GM23338 (cell line): ENCODE data around the gene RAB11FIP4.

Source experiments
- CREB1 ChIP-seq: fragments of 250-450 bp; sonication (Bioruptor Pico); IDR thresholded peaks from 2 replicates; pipeline ENCODE4 v1.5.0; 2020; ENCODE audit warnings: low read depth, mild to moderate bottlenecking, moderate library complexity
- CTCF ChIP-seq, 2 experiments: fragments of 200-600 bp in 1 of 2; sonication (generic) in 1 of 2; conservative IDR thresholded peaks; 2 replicates each; pipeline versions ENCODE4 v1.5.1 to v1.6.1; 2016 to 2017; ENCODE audit warnings: antibody characterized with exemption in 2 of 2, low read depth in 2 of 2, mild to moderate bottlenecking in 2 of 2, moderate library complexity in 1 of 2
- ETS1 ChIP-seq: IDR thresholded peaks from 2 replicates; pipeline ENCODE4 v1.6.1; 2016; ENCODE audit warnings: antibody characterized with exemption
- EZH2 ChIP-seq: fragments of 200-600 bp; sonication (generic); IDR thresholded peaks from one replicate; pipeline ENCODE4 v1.8.0; 2017; ENCODE audit warnings: antibody characterized with exemption, mild to moderate bottlenecking, low read depth; ENCODE audit not compliant: unreplicated experiment
- EZH2phosphoT487 ChIP-seq: fragments of 200-600 bp; sonication (generic); IDR thresholded peaks from one replicate; pipeline ENCODE4 v1.8.1; 2018; ENCODE audit warnings: antibody characterized with exemption; ENCODE audit not compliant: unreplicated experiment
- JUNB ChIP-seq: IDR thresholded peaks from one replicate; pipeline ENCODE4 v1.6.1; 2016; ENCODE audit warnings: antibody characterized with exemption; ENCODE audit not compliant: unreplicated experiment
- NANOG ChIP-seq: IDR thresholded peaks from 2 replicates; pipeline ENCODE4 v1.6.1; 2016; ENCODE audit warnings: antibody characterized with exemption, borderline replicate concordance
- POLR2AphosphoS5 ChIP-seq: IDR thresholded peaks from 2 replicates; pipeline ENCODE4 v1.6.1; 2016; ENCODE audit warnings: antibody characterized with exemption, low read depth
- REST ChIP-seq: IDR thresholded peaks from one replicate; pipeline ENCODE4 v1.6.1; 2018; ENCODE audit warnings: antibody characterized with exemption; ENCODE audit not compliant: unreplicated experiment
- ZNF114 ChIP-seq: fragments of 250-450 bp; sonication (Bioruptor Pico); IDR thresholded peaks from 2 replicates; pipeline ENCODE4 v1.5.0; 2020; ENCODE audit warnings: mild to moderate bottlenecking, moderate library complexity
- ZNF462 ChIP-seq: fragments of 250-450 bp; sonication (Bioruptor Pico); IDR thresholded peaks from 2 replicates; pipeline ENCODE4 v1.5.0; 2020; ENCODE audit warnings: mild to moderate bottlenecking, moderate library complexity

GRCh38 chr17:31565652-31566051 is 174.2 kb downstream of the RAB11FIP4 start:
- TF ChIP-seq CTCF (conservative IDR thresholded peaks at IDR 0.05; ENCODE audit: low read depth in 2 of 2): no peak
- no peak for TF ChIP-seq EZH2
- no peak for TF ChIP-seq POLR2AphosphoS5
- no peak for TF ChIP-seq REST
- no peak for TF ChIP-seq CREB1
- no peak for TF ChIP-seq ZNF114 (CRISPR knock-in tag)
- TF ChIP-seq ETS1: no peak
- no peak for TF ChIP-seq JUNB
- no peak for TF ChIP-seq NANOG
- TF ChIP-seq EZH2phosphoT487: no peak
- no peak for TF ChIP-seq ZNF462 (CRISPR knock-in tag)
